H1 (cell line): ENCODE measurements around the gene SCMH1. TPM values are rescaled to one million over a fixed set of nuclear protein-coding genes. Genes with fewer than 3 reads are reported as not detected.

ENCODE experiments used
- CTCF ChIA-PET: fragments of 300-600 bp; sonication (Branson Sonifier 250); formaldehyde crosslinking; loops from one replicate; lab custom pipeline; 2021; ENCODE audit not compliant: partially characterized antibody; lab: Charles Lee
- POLR2A ChIA-PET: fragments of 300-600 bp; sonication (Branson Sonifier 250); formaldehyde crosslinking; loops from one replicate; lab custom pipeline; 2021; ENCODE audit warnings: inconsistent platforms; ENCODE audit not compliant: partially characterized antibody; lab: Charles Lee
- DNase-seq, 2 experiments: peaks; one replicate each; pipeline versions ENCODE4 v3.0.0 to v3.0.0-alpha.2; 2010 to 2022; ENCODE audit warnings: low spot score in 2 of 2, low read depth in 1 of 2, mixed read lengths in 1 of 2
- FAIRE-seq: peaks from 2 replicates; lab custom pipeline; 2011; peaks lifted over from hg19 to GRCh38; lab: Jason Lieb, UNC
- H2AFZ ChIP-seq: 2 replicates; pipeline ENCODE4 v1.8.1; 2012; ENCODE audit warnings: low read length, inconsistent platforms
- H2AK5ac ChIP-seq: 2 replicates; pipeline ENCODE4 v1.6.1; 2013; ENCODE audit warnings: low read depth, low read length
- H2BK120ac ChIP-seq: replicated peaks from 2 replicates; pipeline ENCODE3; 2013; ENCODE audit warnings: low read depth, low read length, inconsistent platforms
- H2BK12ac ChIP-seq: 2 replicates; pipeline ENCODE4 v1.6.1; 2013; ENCODE audit warnings: low read depth, low read length
- H2BK15ac ChIP-seq: 2 replicates; pipeline ENCODE4 v1.6.1; 2013; ENCODE audit warnings: low read length
- H2BK20ac ChIP-seq: 2 replicates; pipeline ENCODE4 v1.6.1; 2013; ENCODE audit warnings: low read length
- H2BK5ac ChIP-seq: 2 replicates; pipeline ENCODE4 v1.6.1; 2013; ENCODE audit warnings: low read depth, low read length
- H3K14ac ChIP-seq: 2 replicates; pipeline ENCODE4 v1.6.1; 2013; ENCODE audit warnings: inconsistent platforms; ENCODE audit not compliant: insufficient read length
- H3K18ac ChIP-seq: 2 replicates; pipeline ENCODE4 v1.6.1; 2013; ENCODE audit warnings: low read length; ENCODE audit errors: extremely low read depth
- H3K23ac ChIP-seq: 2 replicates; pipeline ENCODE4 v1.6.1; 2013; ENCODE audit warnings: inconsistent platforms; ENCODE audit not compliant: insufficient read length
- H3K23me2 ChIP-seq: 2 replicates; pipeline ENCODE4 v1.6.1; 2013; ENCODE audit warnings: low read depth, low read length
- H3K27ac ChIP-seq: 2 replicates; pipeline ENCODE4 v1.6.1; 2011; ENCODE audit warnings: low read depth, low read length, inconsistent platforms
- H3K27me3 ChIP-seq, 4 experiments: replicated peaks in 1 of 4; 1 replicate in 1 of 4; 2 replicates in 3 of 4; pipeline versions ENCODE4 v1.6.1 to v1.8.1; 2011 to 2013; ENCODE audit warnings: low read length in 3 of 4, mild to moderate bottlenecking in 3 of 4, inconsistent platforms in 2 of 4, mixed read lengths in 2 of 4, moderate library complexity in 1 of 4; ENCODE audit not compliant: control insufficient read depth in 3 of 4, insufficient read depth in 3 of 4; ENCODE audit errors: extremely low read depth in 1 of 4
- H3K36me3 ChIP-seq, 4 experiments: 2 replicates each; pipeline versions ENCODE4 v1.6.1 to v1.8.1; 2011 to 2013; ENCODE audit warnings: mild to moderate bottlenecking in 4 of 4, low read length in 3 of 4, moderate library complexity in 2 of 4, control low read depth in 1 of 4, inconsistent platforms in 1 of 4; ENCODE audit not compliant: insufficient read depth in 4 of 4, control insufficient read depth in 2 of 4
- H3K4ac ChIP-seq: replicated peaks from 2 replicates; pipeline ENCODE3; 2013; ENCODE audit warnings: low read length, low read depth, mixed read lengths, inconsistent platforms; ENCODE audit not compliant: insufficient read length
- H3K4me1 ChIP-seq, 4 experiments: replicated peaks in 1 of 4; 1 replicate in 1 of 4; 2 replicates in 3 of 4; pipeline versions ENCODE4 v1.6.1 to v1.8.1; 2011 to 2013; ENCODE audit warnings: low read length in 3 of 4, inconsistent platforms in 2 of 4, mixed read lengths in 1 of 4; ENCODE audit not compliant: insufficient read depth in 4 of 4, control insufficient read depth in 3 of 4
- H3K4me2 ChIP-seq, 2 experiments: 2 replicates each; pipeline versions ENCODE4 v1.6.1 to v1.8.1; 2011 to 2013; ENCODE audit warnings: low read depth in 2 of 2, low read length in 2 of 2, control low read depth in 1 of 2, inconsistent platforms in 1 of 2, mild to moderate bottlenecking in 1 of 2; ENCODE audit not compliant: insufficient read depth in 1 of 2
- H3K4me3 ChIP-seq, 4 experiments: fragments of 200-600, 300-600 bp in 1 of 4; sonication (generic), shearing (Covaris generic), sonication (Bioruptor Twin) in 1 of 4; 2 replicates each; pipeline versions ENCODE4 v1.5.1 to v1.8.1; 2011 to 2016; ENCODE audit warnings: low read length in 4 of 4, low read depth in 3 of 4, control low read depth in 2 of 4, inconsistent platforms in 2 of 4, mild to moderate bottlenecking in 2 of 4, mixed read lengths in 1 of 4, moderate library complexity in 1 of 4; ENCODE audit not compliant: insufficient read depth in 2 of 4; ENCODE audit errors: extremely low read depth in 1 of 4
- H3K56ac ChIP-seq: replicated peaks from 2 replicates; pipeline ENCODE3; 2013; ENCODE audit warnings: low read depth, mild to moderate bottlenecking, mixed read lengths, low read length, inconsistent platforms; ENCODE audit not compliant: insufficient read length
- H3K79me1 ChIP-seq: 2 replicates; pipeline ENCODE4 v1.6.1; 2013; ENCODE audit warnings: low read depth, low read length, control low read depth
- H3K79me2 ChIP-seq, 2 experiments: 2 replicates each; pipeline versions ENCODE4 v1.6.1 to v1.8.1; 2012 to 2013; ENCODE audit warnings: low read length in 2 of 2, mild to moderate bottlenecking in 2 of 2, inconsistent platforms in 1 of 2; ENCODE audit not compliant: insufficient read depth in 2 of 2, control insufficient read depth in 1 of 2
- H3K9ac ChIP-seq, 4 experiments: replicated peaks in 1 of 4; 1 replicate in 1 of 4; 2 replicates in 3 of 4; pipeline versions ENCODE4 v1.6.1 to v1.8.1; 2011 to 2013; ENCODE audit warnings: low read depth in 3 of 4, low read length in 3 of 4, control low read depth in 2 of 4, mild to moderate bottlenecking in 2 of 4, moderate library complexity in 2 of 4, inconsistent platforms in 1 of 4; ENCODE audit errors: extremely low read depth in 1 of 4
- H3K9me3 ChIP-seq, 2 experiments: 2 replicates each; pipeline versions ENCODE4 v1.6.1 to v1.8.1; 2012 to 2013; ENCODE audit warnings: mild to moderate bottlenecking in 2 of 2, moderate library complexity in 2 of 2, control low read depth in 1 of 2, inconsistent platforms in 1 of 2, low read depth in 1 of 2, low read length in 1 of 2, mixed read lengths in 1 of 2; ENCODE audit not compliant: insufficient read depth in 2 of 2
- H4K20me1 ChIP-seq, 2 experiments: replicated peaks in 1 of 2; 2 replicates each; pipeline versions ENCODE3 to v1.8.1; 2011 to 2013; ENCODE audit warnings: inconsistent platforms in 2 of 2, low read length in 2 of 2, mild to moderate bottlenecking in 1 of 2; ENCODE audit not compliant: insufficient read depth in 2 of 2, control insufficient read depth in 1 of 2
- H4K5ac ChIP-seq: 2 replicates; pipeline ENCODE4 v1.6.1; 2013; ENCODE audit warnings: low read length, low read depth, mixed read lengths, inconsistent platforms; ENCODE audit not compliant: insufficient read length
- H4K8ac ChIP-seq: 2 replicates; pipeline ENCODE4 v1.8.0; 2013; ENCODE audit warnings: mild to moderate bottlenecking, moderate library complexity, low read length, inconsistent platforms; ENCODE audit not compliant: insufficient read depth; ENCODE audit errors: extremely low read depth
- H4K91ac ChIP-seq: replicated peaks from 2 replicates; pipeline ENCODE3; 2013; ENCODE audit warnings: low read length, mixed read lengths, inconsistent platforms; ENCODE audit not compliant: insufficient read length
- BACH1 ChIP-seq: IDR thresholded peaks from 2 replicates; pipeline ENCODE4 v1.6.1; 2012; ENCODE audit warnings: low read length, improper control_type of control experiment
- CHD1 ChIP-seq: IDR thresholded peaks from 2 replicates; pipeline ENCODE4 v1.6.1; 2012; ENCODE audit warnings: low read depth, low read length, improper control_type of control experiment
- EZH2 ChIP-seq: fragments of 200-600 bp; sonication (generic); IDR thresholded peaks from 2 replicates; pipeline ENCODE4 v1.7.1; 2012; ENCODE audit warnings: low read depth, mild to moderate bottlenecking, moderate library complexity, low read length, inconsistent platforms; ENCODE audit not compliant: severe bottlenecking
- FOSL1 ChIP-seq: IDR thresholded peaks from 2 replicates; pipeline ENCODE4 v1.6.1; 2011; ENCODE audit warnings: mild to moderate bottlenecking, low read depth, low read length, moderate library complexity; ENCODE audit not compliant: insufficient read depth
- KDM4A ChIP-seq: IDR thresholded peaks from one replicate; pipeline ENCODE4 v1.7.1; 2012; ENCODE audit warnings: low read depth, mild to moderate bottlenecking, moderate library complexity, low read length, inconsistent platforms; ENCODE audit not compliant: severe bottlenecking
- NANOG ChIP-seq: IDR thresholded peaks from 2 replicates; pipeline ENCODE4 v1.6.1; 2011; ENCODE audit warnings: low read length, low read depth, mild to moderate bottlenecking, inconsistent platforms; ENCODE audit not compliant: insufficient read depth, poor library complexity, severe bottlenecking
- RAD21 ChIP-seq, 2 experiments: IDR thresholded peaks in 1 of 2; conservative IDR thresholded peaks in 1 of 2; 2 replicates each; pipeline ENCODE4 v1.6.1; 2011; ENCODE audit warnings: low read depth in 2 of 2, low read length in 2 of 2, improper control_type of control experiment in 1 of 2, inconsistent platforms in 1 of 2, mild to moderate bottlenecking in 1 of 2, moderate library complexity in 1 of 2
- RXRA ChIP-seq: IDR thresholded peaks from 2 replicates; pipeline ENCODE4 v1.6.1; 2011; ENCODE audit warnings: low read depth, mild to moderate bottlenecking, low read length, moderate library complexity; ENCODE audit not compliant: insufficient read depth
- SP4 ChIP-seq: IDR thresholded peaks from 2 replicates; pipeline ENCODE4 v1.6.1; 2012; ENCODE audit warnings: low read length, inconsistent platforms
- TEAD4 ChIP-seq: IDR thresholded peaks from 2 replicates; pipeline ENCODE4 v1.6.1; 2012; ENCODE audit warnings: low read depth, low read length, inconsistent platforms, mixed read lengths
- ZNF274 ChIP-seq: IDR thresholded peaks from 2 replicates; pipeline ENCODE4 v1.7.0; 2012; ENCODE audit warnings: low read length, borderline replicate concordance; ENCODE audit errors: extremely low read depth
- polyA plus RNA-seq, 7 experiments: library from polyadenylated mRNA; depleted of rRNA in 3 of 7; stranded (reverse) in 5 of 7; unstranded in 2 of 7; fragments of >200 nt in 5 of 7; fragments of 200-250 nt in 2 of 7; gene quantifications; 1 replicate in 5 of 7; 2 replicates in 1 of 7; 4 replicates in 1 of 7; pipeline versions ENCODE4 v1.2.1 to v1.2.3, GENCODE V29; 2011 to 2013; ENCODE audit warnings: missing spikeins in 2 of 7, mixed read lengths in 2 of 7
- total RNA-seq: library from RNA; stranded (reverse); fragmentation: NEBNext Ultra II Directional; extraction: Animal tissue kit (Norgen Biotek cat#: 25700); gene quantifications from 2 replicates; pipeline ENCODE4 v1.2.1, GENCODE V29; 2021
- TF ChIP-seq, protein P1 (sequence below), 3 experiments: IDR thresholded peaks; 1 replicate in 2 of 3; 2 replicates in 1 of 3; pipeline versions ENCODE4 v1.5.1 to v1.6.1; 2011; ENCODE audit warnings: low read length in 3 of 3, mild to moderate bottlenecking in 3 of 3, inconsistent platforms in 2 of 3, low read depth in 1 of 3, moderate library complexity in 1 of 3; ENCODE audit not compliant: insufficient read depth in 1 of 3; ENCODE audit errors: control extremely low read depth in 1 of 3

The SCMH1 gene
- total and polyA plus RNA-seq, 2 of the 8 experiments (the other 6 are each of a cell fraction or from before 2014, with no cell fraction given) = 16.6 to 30.7 TPM

DNA sequence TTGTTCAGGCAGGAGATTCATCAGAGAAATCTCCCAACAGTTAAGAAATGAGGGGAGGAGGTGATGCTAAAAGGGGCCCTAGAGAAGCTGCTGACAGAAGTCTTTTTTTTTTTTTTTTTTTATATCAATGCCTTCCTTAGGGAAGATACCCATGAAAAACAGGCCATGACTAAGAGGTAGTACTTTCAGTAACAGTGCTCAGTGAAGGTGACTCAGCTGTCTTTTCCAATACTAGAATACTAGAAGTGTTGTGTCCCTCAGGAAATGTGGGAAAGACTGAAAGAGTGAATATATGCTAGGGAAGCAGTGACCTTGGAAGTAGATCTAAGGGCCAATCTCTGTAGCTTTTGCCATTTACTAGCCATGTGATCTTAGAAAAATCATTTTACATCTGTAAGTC lies 168.1 kb downstream of the SCMH1 start:
- Histone ChIP-seq H4K20me1 (no peaks in the 10 kb centered on the region), H3K23me2 (peaks cover 2% of the 10 kb centered on the region; the same call in 1 of the 2 replicates), H2BK12ac (no peak overlapping the region), H2BK15ac (no peak overlapping the region), H3K56ac (no peak overlapping the region), H3K4me1 (no peaks in the 10 kb centered on the region), H2AK5ac (no peak overlapping the region), H2AFZ (no peak overlapping the region), H4K8ac (no peak overlapping the region), H2BK120ac (no peak overlapping the region), H3K4me3 (no peak overlapping the region), H3K27ac (no peak overlapping the region), H2BK5ac (no peak overlapping the region), H3K9ac (no peak overlapping the region), H4K91ac (no peak overlapping the region), H4K5ac (no peak overlapping the region), H3K9me3 (0 out of 4 replicates have a peak, but pooled peaks cover 0 to 7% of the 10 kb centered on the region in 2 experiments), H3K27me3 (no peaks in the 10 kb centered on the region), H3K4ac (no peak overlapping the region), H3K18ac (no peak overlapping the region), H3K79me2 (no peaks in the 10 kb centered on the region), H3K14ac (no peak overlapping the region), H3K36me3 (peaks cover 0 to 3% (median 0%) of the 10 kb centered on the region in 4 experiments; a peak in 1 of 8 replicates), H3K79me1 (no peaks in the 10 kb centered on the region), H3K4me2 (no peak overlapping the region), H3K23ac (no peak overlapping the region), H2BK20ac (no peak overlapping the region)
- CTCF ChIA-PET = interaction anchor here (0.9 to 1.1 kb wide), 3 partner anchors 12 to 15 kb away, joined by 3 to 4 read pairs (median 4); no protein-coding TSS in a partner anchor
- POLR2A ChIA-PET = interaction anchor here (1.0 kb wide), 1 partner anchor 37 kb away, joined by 3 read pairs; no protein-coding TSS in a partner anchor
- no peak for DNase-seq
- no peak for FAIRE-seq
- TF ChIP-seq CHD1 (no peak), KDM4A (no peak), ZNF274 (no peak), FOSL1 (no peak), RXRA (no peak), BACH1 (no peak), EZH2 (no peak), SP4 (no peak), RAD21 (IDR thresholded peaks at IDR 0.05 in 1 of 2, conservative IDR thresholded peaks at IDR 0.05 in 1 of 2; ENCODE audit: low read depth in 2 of 2, low read length in 2 of 2) (no peak), TEAD4 (no peak), NANOG (no peak)
- TF ChIP-seq, protein P1, sequence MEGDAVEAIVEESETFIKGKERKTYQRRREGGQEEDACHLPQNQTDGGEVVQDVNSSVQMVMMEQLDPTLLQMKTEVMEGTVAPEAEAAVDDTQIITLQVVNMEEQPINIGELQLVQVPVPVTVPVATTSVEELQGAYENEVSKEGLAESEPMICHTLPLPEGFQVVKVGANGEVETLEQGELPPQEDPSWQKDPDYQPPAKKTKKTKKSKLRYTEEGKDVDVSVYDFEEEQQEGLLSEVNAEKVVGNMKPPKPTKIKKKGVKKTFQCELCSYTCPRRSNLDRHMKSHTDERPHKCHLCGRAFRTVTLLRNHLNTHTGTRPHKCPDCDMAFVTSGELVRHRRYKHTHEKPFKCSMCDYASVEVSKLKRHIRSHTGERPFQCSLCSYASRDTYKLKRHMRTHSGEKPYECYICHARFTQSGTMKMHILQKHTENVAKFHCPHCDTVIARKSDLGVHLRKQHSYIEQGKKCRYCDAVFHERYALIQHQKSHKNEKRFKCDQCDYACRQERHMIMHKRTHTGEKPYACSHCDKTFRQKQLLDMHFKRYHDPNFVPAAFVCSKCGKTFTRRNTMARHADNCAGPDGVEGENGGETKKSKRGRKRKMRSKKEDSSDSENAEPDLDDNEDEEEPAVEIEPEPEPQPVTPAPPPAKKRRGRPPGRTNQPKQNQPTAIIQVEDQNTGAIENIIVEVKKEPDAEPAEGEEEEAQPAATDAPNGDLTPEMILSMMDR (IDR thresholded peaks at IDR 0.05; ENCODE audit: control extremely low read depth in 1 of 3, insufficient read depth in 1 of 3, low read depth in 1 of 3, low read length in 3 of 3) = no peak
